Measurements from ENCODE around the gene GALNT4. TPM values are rescaled to one million over a fixed set of nuclear protein-coding genes. Genes with fewer than 3 reads are reported as not detected.

The GALNT4 gene
- total RNA-seq, result 12.8 and 17.3 TPM in 2 replicates

GRCh38 chr12:89524541-89525304 is at the start of gene GALNT4:
Gene GALNT4 (minus strand): TSS chr12:89524796. CDS start chr12:89524549, 247 bp downstream.

GRCh38 chr12:89525824-89526770 is 1.5 kb upstream of the GALNT4 start, which contains the start of gene POC1B:
Gene POC1B (minus strand): TSS chr12:89526047. CDS start chr12:89525895, 152 bp downstream.

Other genes with a start within 250 kb of the GALNT4 start
- 28.8 and 67.6 TPM in 2 replicates for gene DUSP6, start 172.3 kb downstream of the GALNT4 start, total RNA-seq
- 13.7 and 19.9 TPM in 2 replicates for gene POC1B, start 1.3 kb upstream of the GALNT4 start, total RNA-seq
- 90.9 and 220 TPM in 2 replicates for gene ATP2B1, start 184.0 kb upstream of the GALNT4 start, total RNA-seq

All from smooth muscle cell of the umbilical artery (primary cell).